Measurements from ENCODE around the gene ST3GAL5. TPM values are rescaled to one million over a fixed set of nuclear protein-coding genes. Genes with fewer than 3 reads are reported as not detected.

The ST3GAL5 gene
- total RNA-seq, 2 experiments from 2014 or later: 21.1 to 21.5 TPM

DNA sequence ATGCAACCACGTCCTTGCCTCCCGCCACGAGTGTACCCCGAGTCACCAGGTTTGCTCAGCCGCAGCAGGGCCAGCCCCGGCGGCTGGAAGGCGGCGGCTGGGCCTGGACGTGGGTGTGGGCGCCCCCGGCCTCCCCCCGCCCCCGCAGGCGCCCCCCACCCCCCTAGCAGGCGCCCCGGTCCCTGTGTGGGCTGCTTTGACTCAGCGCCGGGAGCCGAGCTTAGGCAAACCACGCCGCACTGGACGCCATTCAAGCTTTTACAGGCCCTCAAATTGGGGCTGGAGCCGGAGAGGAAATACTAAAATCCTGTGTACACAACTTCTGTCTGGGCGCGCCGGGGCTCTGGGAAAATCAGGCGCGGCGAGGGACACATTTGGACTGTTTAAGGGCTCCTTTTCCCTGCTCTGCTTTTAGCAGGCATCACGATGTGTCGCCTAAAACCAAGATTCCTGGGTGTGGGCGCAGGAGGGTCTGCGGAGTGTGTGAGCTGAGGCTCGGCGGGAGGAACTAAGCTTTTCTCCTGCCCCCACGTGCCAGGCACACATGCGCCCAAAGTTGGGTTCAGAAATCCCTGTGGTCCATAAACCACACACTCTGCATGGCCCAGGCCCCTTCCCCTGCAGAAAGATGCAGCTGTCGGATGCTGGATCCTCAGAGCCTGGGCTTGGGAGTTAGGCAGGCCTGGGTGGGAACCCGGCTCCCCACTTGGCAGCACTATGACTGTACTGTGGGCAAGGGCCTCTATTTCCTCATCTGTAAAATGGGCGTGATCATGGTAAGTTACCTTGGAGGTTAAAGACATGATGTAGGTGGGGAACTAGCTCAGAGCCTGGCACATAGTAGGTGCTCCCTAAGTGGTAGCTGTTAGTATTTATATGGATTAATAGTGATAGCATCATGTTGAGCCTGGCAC is 77.4 kb downstream of the ST3GAL5 start:
- no peaks in the 10 kb centered on the region for H3K4me1 Mint-ChIP-seq (ENCODE audit: low read depth)

DNA sequence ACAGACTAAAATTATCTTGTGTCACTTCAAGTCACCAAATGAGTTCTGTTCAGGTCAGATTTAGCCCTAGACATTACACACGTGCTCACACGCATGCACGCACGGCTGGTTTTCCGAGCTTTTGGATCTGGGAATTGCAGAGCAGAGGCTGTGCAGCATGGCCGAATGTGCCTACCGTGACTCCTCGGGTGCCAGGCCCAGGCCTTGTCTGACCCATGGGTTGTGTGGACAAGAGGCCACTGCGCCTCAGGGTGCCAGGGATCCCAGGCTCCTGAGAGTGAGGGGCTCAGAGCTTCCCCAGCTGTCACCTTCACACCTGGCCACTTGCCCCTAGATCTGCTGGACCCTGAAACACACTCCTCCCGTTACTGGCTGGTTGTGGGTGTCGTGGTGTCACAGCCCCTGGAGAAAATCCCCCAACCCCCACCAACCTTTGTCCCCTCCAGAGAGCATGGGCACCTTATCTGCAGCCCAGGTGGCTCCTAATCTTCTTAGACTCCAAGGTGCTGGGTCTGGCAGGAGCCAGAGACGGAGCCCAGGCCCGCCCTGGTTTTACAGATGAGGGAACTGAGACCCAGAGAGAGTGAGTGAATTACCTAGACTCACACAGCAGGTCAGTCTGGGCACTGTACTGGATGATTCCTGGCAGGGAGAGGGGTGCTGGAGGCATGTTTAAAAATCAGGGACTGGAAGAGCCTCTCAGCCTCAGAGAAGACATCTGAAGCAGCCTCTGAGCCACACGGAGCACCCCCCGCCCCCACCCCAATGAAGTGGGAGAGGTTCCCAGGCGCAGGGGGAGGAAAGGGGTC is 78.2 kb downstream of the ST3GAL5 start:
- intact Hi-C loops (cut with micrococcal nuclease): loop anchor here (5.0 kb wide), 1 partner anchor 83 kb away; no protein-coding TSS in a partner anchor
- H3K4me3 Mint-ChIP-seq: no peak overlapping the region
- H3K27me3 Mint-ChIP-seq: peaks cover 6% of the 10 kb centered on the region
- ChIA-PET CTCF (interaction anchor here (4.5 to 9.2 kb wide), 3 partner anchors 15 to 81 kb away, joined by 68 to 117 read pairs (median 76); partner anchors contain the start of gene ATOH8), POLR2A (no interaction called here)
- ATAC-seq: no peak
- no peak overlapping the region for H3K27ac Mint-ChIP-seq
- no peak for DNase-seq
- TF ChIP-seq, protein P1, sequence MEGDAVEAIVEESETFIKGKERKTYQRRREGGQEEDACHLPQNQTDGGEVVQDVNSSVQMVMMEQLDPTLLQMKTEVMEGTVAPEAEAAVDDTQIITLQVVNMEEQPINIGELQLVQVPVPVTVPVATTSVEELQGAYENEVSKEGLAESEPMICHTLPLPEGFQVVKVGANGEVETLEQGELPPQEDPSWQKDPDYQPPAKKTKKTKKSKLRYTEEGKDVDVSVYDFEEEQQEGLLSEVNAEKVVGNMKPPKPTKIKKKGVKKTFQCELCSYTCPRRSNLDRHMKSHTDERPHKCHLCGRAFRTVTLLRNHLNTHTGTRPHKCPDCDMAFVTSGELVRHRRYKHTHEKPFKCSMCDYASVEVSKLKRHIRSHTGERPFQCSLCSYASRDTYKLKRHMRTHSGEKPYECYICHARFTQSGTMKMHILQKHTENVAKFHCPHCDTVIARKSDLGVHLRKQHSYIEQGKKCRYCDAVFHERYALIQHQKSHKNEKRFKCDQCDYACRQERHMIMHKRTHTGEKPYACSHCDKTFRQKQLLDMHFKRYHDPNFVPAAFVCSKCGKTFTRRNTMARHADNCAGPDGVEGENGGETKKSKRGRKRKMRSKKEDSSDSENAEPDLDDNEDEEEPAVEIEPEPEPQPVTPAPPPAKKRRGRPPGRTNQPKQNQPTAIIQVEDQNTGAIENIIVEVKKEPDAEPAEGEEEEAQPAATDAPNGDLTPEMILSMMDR (IDR thresholded peaks at IDR 0.05): no peak
- H3K4me1 Mint-ChIP-seq (ENCODE audit: low read depth): no peaks in the 10 kb centered on the region
- no peaks in the 10 kb centered on the region for H3K36me3 Mint-ChIP-seq (ENCODE audit: low read depth)
- no peaks in the 10 kb centered on the region for H3K9me3 Mint-ChIP-seq

More for the DNA sequence above, 77.4 kb downstream of the ST3GAL5 start:
- intact Hi-C loops (cut with micrococcal nuclease): loop anchor here (5.0 kb wide), 1 partner anchor 84 kb away; no protein-coding TSS in a partner anchor
- H3K27ac Mint-ChIP-seq: no peak overlapping the region
- ChIA-PET POLR2A (no interaction called here), CTCF (interaction anchor here (0.8 to 9.2 kb wide), 7 partner anchors 8 to 225 kb away, joined by 3 to 117 read pairs (median 20); partner anchors contain the start of gene ATOH8)
- H3K9me3 Mint-ChIP-seq: no peaks in the 10 kb centered on the region
- TF ChIP-seq, protein P1 (IDR thresholded peaks at IDR 0.05): no peak
- H3K27me3 Mint-ChIP-seq: peaks cover 6% of the 10 kb centered on the region
- ATAC-seq (no peak), DNase-seq (no peak)
- no peak overlapping the region for H3K4me3 Mint-ChIP-seq
- no peaks in the 10 kb centered on the region for H3K36me3 Mint-ChIP-seq (ENCODE audit: low read depth)

DNA sequence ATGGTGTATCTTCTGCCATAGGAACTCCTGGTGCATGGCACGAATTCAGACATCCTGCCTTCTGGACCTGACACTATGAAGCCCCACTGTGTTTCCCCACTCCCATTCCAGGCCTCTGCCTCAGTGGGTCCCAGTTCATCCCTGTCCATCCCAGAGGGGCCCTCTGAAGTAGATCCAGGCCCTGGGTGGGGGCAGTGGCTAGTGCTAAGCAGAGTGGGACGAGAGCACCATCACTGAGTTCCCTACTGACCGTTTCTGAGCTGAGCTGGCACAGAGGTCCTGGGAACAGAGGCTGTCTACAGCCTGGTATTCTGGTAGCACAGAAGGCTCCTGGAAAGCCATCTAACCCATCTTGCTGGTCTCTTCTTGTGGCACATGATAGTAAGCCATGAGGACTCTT is 81.0 kb downstream of the ST3GAL5 start:
- Mint-ChIP-seq H3K4me1 (ENCODE audit: low read depth) (peaks cover 12% of the 10 kb centered on the region), H3K27me3 (no peaks in the 10 kb centered on the region), H3K36me3 (ENCODE audit: low read depth) (no peaks in the 10 kb centered on the region), H3K9me3 (no peaks in the 10 kb centered on the region), H3K4me3 (no peak overlapping the region), H3K27ac (no peak overlapping the region)
- TF ChIP-seq, protein P1 (IDR thresholded peaks at IDR 0.05): no peak
- ChIA-PET CTCF (interaction anchor here (1.0 kb wide), 1 partner anchor 79 kb away, joined by 4 read pairs; no protein-coding TSS in a partner anchor), POLR2A (no interaction called here)
- no peak for ATAC-seq
- intact Hi-C loops (cut with micrococcal nuclease): no loop called here
- no peak for DNase-seq

DNA sequence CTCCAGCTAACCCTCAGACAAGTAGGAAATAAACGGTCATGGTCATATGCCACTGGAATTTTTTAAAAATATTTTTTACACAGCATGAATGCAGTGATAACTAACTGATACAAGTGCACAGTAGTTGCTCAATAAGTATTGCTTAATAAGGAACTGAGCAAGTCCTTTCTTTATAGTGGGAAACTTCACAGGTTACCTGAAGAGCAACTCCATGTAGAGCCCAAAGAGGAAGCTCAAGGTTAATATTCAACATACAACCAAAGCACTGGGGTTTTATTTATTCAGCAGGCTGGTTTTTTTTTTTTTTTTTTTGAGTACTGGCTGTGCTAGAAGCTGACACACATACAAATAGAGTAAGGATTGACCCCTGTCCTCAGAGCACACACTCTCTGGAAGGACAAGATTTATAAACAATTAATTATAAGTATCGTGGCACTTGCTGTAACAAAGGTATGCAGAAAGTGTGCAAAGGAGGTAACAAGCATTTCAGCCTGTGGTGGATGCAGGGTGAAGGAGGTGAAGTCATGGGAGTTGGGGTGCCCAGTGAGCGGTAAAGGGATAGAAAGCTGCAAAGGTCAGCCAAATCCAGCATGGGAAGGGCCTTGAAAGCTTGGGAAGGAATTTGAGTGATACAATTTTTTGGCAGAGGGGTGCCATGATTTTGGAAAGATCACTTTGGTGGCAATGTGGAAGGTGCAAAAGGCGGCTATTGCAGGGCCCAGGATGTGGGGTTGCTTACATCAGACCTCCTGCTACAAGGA is 82.3 kb downstream of the ST3GAL5 start:
- no peak for ATAC-seq
- Mint-ChIP-seq H3K36me3 (ENCODE audit: low read depth) (no peaks in the 10 kb centered on the region), H3K27me3 (no peaks in the 10 kb centered on the region), H3K9me3 (no peaks in the 10 kb centered on the region), H3K27ac (no peak overlapping the region), H3K4me1 (ENCODE audit: low read depth) (peaks cover 12% of the 10 kb centered on the region), H3K4me3 (no peak overlapping the region)
- no peak for DNase-seq
- ChIA-PET CTCF (interaction anchor here (1.1 to 2.9 kb wide), 3 partner anchors 8 to 78 kb away, joined by 3 to 14 read pairs (median 7); no protein-coding TSS in a partner anchor), POLR2A (no interaction called here)
- intact Hi-C loops (cut with micrococcal nuclease): no loop called here
- TF ChIP-seq, protein P1 (IDR thresholded peaks at IDR 0.05): no peak
